Gastroesophageal sphincter (tissue), 4 donors: Measurements from ENCODE around the gene ENTPD5. TPM values are rescaled to one million over a fixed set of nuclear protein-coding genes. Genes with fewer than 3 reads are reported as not detected.

Experiments
- ATAC-seq: fragments of 150-250 bp; one replicate; pipeline ENCODE4 v1.9.1; 2016; ENCODE audit warnings: mild to moderate bottlenecking, moderate library complexity
- H3K27ac ChIP-seq, 4 donors: fragments of 200-600 bp; sonication (generic) in 3 of 4; 1 replicate in 3 of 4; 2 replicates in 1 of 4; pipeline ENCODE4 v1.5.1; 2016 to 2019
- H3K27me3 ChIP-seq: fragments of 200-600 bp; sonication (generic); one replicate; pipeline ENCODE4 v1.5.1; 2019
- H3K36me3 ChIP-seq, 2 donors: fragments of 200-600 bp; sonication (generic); one replicate each; pipeline ENCODE4 v1.5.1; 2019; ENCODE audit warnings: control low read depth in 1 of 2
- H3K4me1 ChIP-seq, 3 donors: fragments of 200-600 bp; sonication (generic); 1 replicate in 2 of 3; 2 replicates in 1 of 3; pipeline ENCODE4 v1.5.1; 2016 to 2019; ENCODE audit warnings: control low read depth in 2 of 3
- H3K4me3 ChIP-seq, 2 donors: fragments of 200-600 bp; sonication (generic); one replicate each; pipeline ENCODE4 v1.5.1; 2019; ENCODE audit warnings: mild to moderate bottlenecking in 1 of 2, moderate library complexity in 1 of 2
- H3K9me3 ChIP-seq, 3 donors: fragments of 200-600 bp; sonication (generic); one replicate each; pipeline ENCODE4 v1.5.1; 2017 to 2019; ENCODE audit warnings: control low read depth in 2 of 3
- CTCF ChIP-seq, 4 experiments: fragments of 200-600 bp in 2 of 4; fragments of 450-650 bp in 2 of 4; sonication (generic) in 1 of 4; IDR thresholded peaks; one replicate each; pipeline ENCODE4 v1.5.1; 2017 to 2019; ENCODE audit warnings: antibody characterized with exemption in 4 of 4, mild to moderate bottlenecking in 2 of 4, moderate library complexity in 2 of 4
- EP300 ChIP-seq: sonication (generic); formaldehyde crosslinking; IDR thresholded peaks from one replicate; pipeline ENCODE4 v1.6.1; 2017; ENCODE audit warnings: antibody characterized with exemption, mild to moderate bottlenecking
- POLR2A ChIP-seq, 2 donors: fragments of 450-650 bp; IDR thresholded peaks; one replicate each; pipeline ENCODE4 v1.6.1; 2017; ENCODE audit warnings: antibody characterized with exemption in 2 of 2, mild to moderate bottlenecking in 2 of 2, moderate library complexity in 1 of 2
- POLR2AphosphoS5 ChIP-seq: sonication (generic); formaldehyde crosslinking; IDR thresholded peaks from one replicate; pipeline ENCODE4 v1.6.1; 2017; ENCODE audit warnings: antibody characterized with exemption
- WGBS, 2 donors: methylation state at CpG; one replicate each; pipeline ENCODE4 v1.1.5; 2018; ENCODE audit warnings: low coverage in 1 of 2; 5-methylcytosine and 5-hydroxymethylcytosine counted together
- total RNA-seq, 4 donors: library from RNA; depleted of rRNA; stranded (reverse); fragments of >200 nt; gene quantifications; one replicate each; pipeline ENCODE4 v1.1.0, GENCODE V29; 2016

Gene ENTPD5
- total RNA-seq, 4 donors from 2014 or later: 5.9 to 7.1 (median 6.4) TPM

GRCh38 chr14:73945159-73945670 is 73.9 kb downstream of the ENTPD5 start:
- peaks cover 0 to 9% (median 0%) of the 10 kb centered on the region in 3 donors for H3K4me1 ChIP-seq
- TF ChIP-seq POLR2AphosphoS5: no peak
- no peak for TF ChIP-seq CTCF (IDR thresholded peaks at IDR 0.05)
- no peaks in the 10 kb centered on the region for H3K9me3 ChIP-seq
- no peaks in the 10 kb centered on the region for H3K27me3 ChIP-seq
- no peak overlapping the region for H3K27ac ChIP-seq
- ATAC-seq: no peak
- 87 to 100% methylated on average over 3 to 4 of the region's 4 CpGs for WGBS, 2 donors
- H3K4me3 ChIP-seq: no peak overlapping the region
- H3K36me3 ChIP-seq: peaks cover 0 to 61% of the 10 kb centered on the region in 2 donors

GRCh38 chr14:73944432-73945158 is 74.5 kb downstream of the ENTPD5 start:
- 80% methylated on average over 1 of the region's 17 CpGs for WGBS, 2 donors
- ATAC-seq: no peak
- Histone ChIP-seq H3K27ac (no peak overlapping the region), H3K4me3 (no peak overlapping the region), H3K36me3 (peaks cover 0 to 68% of the 10 kb centered on the region in 2 donors), H3K27me3 (no peaks in the 10 kb centered on the region), H3K9me3 (no peaks in the 10 kb centered on the region), H3K4me1 (peaks cover 0 to 9% (median 0%) of the 10 kb centered on the region in 3 donors)
- TF ChIP-seq EP300 (no peak), CTCF (IDR thresholded peaks at IDR 0.05) (no peak), POLR2AphosphoS5 (no peak), POLR2A (IDR thresholded peaks at IDR 0.05) (no peak)

GRCh38 chr14:73943083-73943482 is 76.0 kb downstream of the ENTPD5 start:
- ATAC-seq: peak; percentile 75
- 55 to 65% methylated on average over 4 of the region's 4 CpGs for WGBS, 2 donors
- H3K27ac ChIP-seq: peak overlapping the region in 1 of 4 donors; percentile 26
- H3K27me3 ChIP-seq: no peaks in the 10 kb centered on the region
- no peaks in the 10 kb centered on the region for H3K9me3 ChIP-seq
- peaks cover 0 to 81% of the 10 kb centered on the region in 2 donors for H3K36me3 ChIP-seq
- no peaks in the 10 kb centered on the region for H3K4me1 ChIP-seq
- no peak overlapping the region for H3K4me3 ChIP-seq
- TF ChIP-seq POLR2AphosphoS5 (peak; percentile 15), EP300 (no peak)

- Histone ChIP-seq H3K36me3 (peaks cover 0 to 90% of the 10 kb centered on the region in 2 donors), H3K9me3 (no peaks in the 10 kb centered on the region), H3K27me3 (no peaks in the 10 kb centered on the region), H3K4me1 (no peaks in the 10 kb centered on the region), H3K27ac (peak overlapping the region in 2 of 4 donors; percentile 14 to 15), H3K4me3 (no peak overlapping the region)
- TF ChIP-seq POLR2AphosphoS5: no peak
- no peak for TF ChIP-seq POLR2A (IDR thresholded peaks at IDR 0.05)
- TF ChIP-seq CTCF (IDR thresholded peaks at IDR 0.05): no peak
- no peak for TF ChIP-seq EP300
- ATAC-seq: no peak
- WGBS, 2 donors: 80 to 100% methylated on average over 1 to 2 of the region's 7 CpGs
Observed at GRCh38 chr14:73942180-73942579, 76.9 kb downstream of the ENTPD5 start.

- Histone ChIP-seq H3K36me3 (peaks cover 0 to 96% of the 10 kb centered on the region in 2 donors), H3K4me3 (no peak overlapping the region), H3K9me3 (no peaks in the 10 kb centered on the region), H3K27me3 (no peaks in the 10 kb centered on the region), H3K4me1 (no peaks in the 10 kb centered on the region), H3K27ac (no peak overlapping the region)
- TF ChIP-seq EP300: no peak
- no peak for TF ChIP-seq POLR2A (IDR thresholded peaks at IDR 0.05)
- no peak for TF ChIP-seq CTCF (IDR thresholded peaks at IDR 0.05)
- no peak for TF ChIP-seq POLR2AphosphoS5
- WGBS, 2 donors: 92 to 100% methylated on average over 1 of the region's 2 CpGs
- ATAC-seq: no peak
Observed at GRCh38 chr14:73937012-73937411, 82.1 kb downstream of the ENTPD5 start.
